ENCODE measurements around the gene AMPD3. TPM values are rescaled to one million over a fixed set of nuclear protein-coding genes. Genes with fewer than 3 reads are reported as not detected.

The AMPD3 gene
- total RNA-seq, 4 donors from 2014 or later, result 3.8 to 7.5 (median 5.1) TPM

DNA sequence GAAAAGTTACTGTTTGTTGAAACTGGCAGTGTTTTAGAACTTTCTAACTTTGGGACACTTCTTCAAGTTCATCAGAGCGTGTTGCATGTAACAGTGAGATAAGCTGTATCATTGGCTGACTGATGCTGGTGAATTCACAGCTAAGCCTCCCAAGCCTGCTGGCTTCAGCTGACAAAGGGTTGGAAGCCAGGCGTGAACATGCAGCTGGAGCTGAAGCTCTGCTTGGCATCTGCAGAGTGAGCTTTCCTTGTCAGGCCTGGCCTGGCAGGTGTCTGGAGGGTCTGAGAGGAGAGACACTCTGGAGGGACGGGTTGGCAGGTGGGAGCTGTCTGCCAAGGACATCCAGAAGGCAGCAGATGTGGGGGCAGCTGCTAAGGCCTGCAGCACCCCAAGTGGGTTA is 1.5 kb downstream of the AMPD3 start:
- H3K9me3 ChIP-seq, result no peaks in the 10 kb centered on the region
- intact Hi-C loops (cut with DNase I), result no loop called here
- peaks cover 0 to 2% (median 0%) of the 10 kb centered on the region in 4 donors for H3K27me3 ChIP-seq
- WGBS, result 58% methylated on average over 3 of the region's 3 CpGs
- TF ChIP-seq, protein P1, sequence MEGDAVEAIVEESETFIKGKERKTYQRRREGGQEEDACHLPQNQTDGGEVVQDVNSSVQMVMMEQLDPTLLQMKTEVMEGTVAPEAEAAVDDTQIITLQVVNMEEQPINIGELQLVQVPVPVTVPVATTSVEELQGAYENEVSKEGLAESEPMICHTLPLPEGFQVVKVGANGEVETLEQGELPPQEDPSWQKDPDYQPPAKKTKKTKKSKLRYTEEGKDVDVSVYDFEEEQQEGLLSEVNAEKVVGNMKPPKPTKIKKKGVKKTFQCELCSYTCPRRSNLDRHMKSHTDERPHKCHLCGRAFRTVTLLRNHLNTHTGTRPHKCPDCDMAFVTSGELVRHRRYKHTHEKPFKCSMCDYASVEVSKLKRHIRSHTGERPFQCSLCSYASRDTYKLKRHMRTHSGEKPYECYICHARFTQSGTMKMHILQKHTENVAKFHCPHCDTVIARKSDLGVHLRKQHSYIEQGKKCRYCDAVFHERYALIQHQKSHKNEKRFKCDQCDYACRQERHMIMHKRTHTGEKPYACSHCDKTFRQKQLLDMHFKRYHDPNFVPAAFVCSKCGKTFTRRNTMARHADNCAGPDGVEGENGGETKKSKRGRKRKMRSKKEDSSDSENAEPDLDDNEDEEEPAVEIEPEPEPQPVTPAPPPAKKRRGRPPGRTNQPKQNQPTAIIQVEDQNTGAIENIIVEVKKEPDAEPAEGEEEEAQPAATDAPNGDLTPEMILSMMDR (IDR thresholded peaks at IDR 0.05), result no peak
- no peak for TF ChIP-seq EP300 (IDR thresholded peaks at IDR 0.05)
- no peak for TF ChIP-seq POLR2AphosphoS5 (IDR thresholded peaks at IDR 0.05)
- TF ChIP-seq POLR2A (IDR thresholded peaks at IDR 0.05; ENCODE audit: low read depth), result no peak
- DNase-seq (ENCODE audit: extremely low spot score), result peak; percentile 26
- H3K36me3 ChIP-seq, result no peaks in the 10 kb centered on the region
- H3K27ac ChIP-seq (replicated peaks in 1 of 4), result peak overlapping the region; percentile 42 to 74 (median 66)
- peak overlapping the region; percentile 34 to 52 (median 36) for H3K4me3 ChIP-seq
- H3K4me1 ChIP-seq, result peaks cover 6 to 35% (median 31%) of the 10 kb centered on the region in 4 donors

DNA sequence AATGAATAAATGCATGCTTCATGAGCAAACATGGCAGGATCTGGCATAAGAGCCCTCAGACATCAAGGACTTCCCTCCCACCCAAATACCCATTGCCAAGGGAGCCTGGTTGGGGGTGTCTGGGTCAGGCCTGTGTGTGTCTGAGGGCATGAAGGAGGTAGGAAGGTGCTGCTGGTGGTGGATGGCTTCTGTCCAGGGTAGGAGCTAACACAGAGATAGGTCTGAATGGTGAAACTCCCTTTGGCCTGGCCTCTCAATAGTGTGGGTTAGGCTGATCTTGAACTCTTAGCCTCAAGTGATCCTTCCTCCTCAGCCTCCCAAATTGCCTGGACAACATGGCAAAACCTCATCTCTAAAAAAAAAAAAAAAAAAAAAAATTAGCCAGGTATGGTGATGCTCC is 2.8 kb downstream of the AMPD3 start:
- H3K27ac ChIP-seq (replicated peaks in 1 of 4), result no peak overlapping the region
- no peaks in the 10 kb centered on the region for H3K9me3 ChIP-seq
- DNase-seq (ENCODE audit: extremely low spot score), result peak; percentile 75
- no peaks in the 10 kb centered on the region for H3K27me3 ChIP-seq
- H3K4me1 ChIP-seq, result peaks cover 6 to 29% (median 27%) of the 10 kb centered on the region in 4 donors
- H3K4me3 ChIP-seq, result no peak overlapping the region
- H3K36me3 ChIP-seq, result peaks cover 0 to 7% (median 3%) of the 10 kb centered on the region in 4 donors
- no peak for TF ChIP-seq EP300 (IDR thresholded peaks at IDR 0.05)
- no peak for TF ChIP-seq POLR2A (IDR thresholded peaks at IDR 0.05; ENCODE audit: low read depth)
- no peak for TF ChIP-seq POLR2AphosphoS5 (IDR thresholded peaks at IDR 0.05)
- TF ChIP-seq, protein P1 (IDR thresholded peaks at IDR 0.05), result no peak
- intact Hi-C loops (cut with DNase I), result no loop called here

DNA sequence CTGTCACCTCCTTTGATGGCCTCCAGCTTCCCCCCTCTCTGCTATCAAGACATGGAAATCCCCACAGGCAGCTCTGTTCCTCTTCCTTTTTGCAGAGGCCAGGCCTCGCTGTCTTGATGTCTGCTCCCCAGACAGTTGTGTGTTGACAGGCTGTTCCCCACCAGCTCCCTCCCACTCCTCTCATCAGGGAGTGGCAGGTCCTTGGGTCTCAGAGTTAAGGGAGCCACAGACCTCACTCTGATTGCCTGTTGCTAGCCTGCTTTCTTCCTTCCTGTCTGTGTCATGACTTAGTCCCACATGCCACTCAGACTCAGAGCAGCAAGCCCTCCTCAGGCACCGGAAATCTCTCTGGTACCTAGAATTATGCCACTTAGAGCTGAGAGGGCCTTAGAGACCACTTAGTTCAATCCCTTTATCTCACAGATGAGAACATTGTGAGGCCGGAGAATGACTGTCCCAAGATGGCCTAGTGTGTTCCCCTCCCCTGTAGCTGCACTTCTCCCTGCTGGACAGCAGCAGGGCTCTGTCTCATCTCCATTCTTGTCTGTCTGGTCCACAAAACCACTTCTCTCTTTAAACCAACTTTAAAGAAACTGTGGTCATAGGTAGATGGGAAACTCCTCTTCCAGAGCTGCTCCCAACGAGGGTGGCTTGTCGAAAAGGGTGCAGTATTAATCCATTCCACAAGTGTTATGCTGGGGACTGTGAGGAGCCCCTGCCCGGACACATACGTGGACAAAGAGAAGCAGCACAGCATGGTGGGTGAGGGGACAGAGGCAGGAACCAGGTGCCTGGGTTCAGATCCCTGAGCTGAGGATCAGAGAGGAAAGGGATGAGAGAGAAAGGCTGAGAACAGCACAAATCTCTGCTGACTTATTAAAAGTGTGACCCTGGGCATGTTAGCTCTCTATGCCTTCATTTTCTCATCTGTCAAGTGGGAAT is 4.2 kb downstream of the AMPD3 start:
- no peak overlapping the region for H3K4me3 ChIP-seq
- H3K36me3 ChIP-seq, result peaks cover 0 to 13% (median 4%) of the 10 kb centered on the region in 4 donors
- peaks cover 6 to 26% (median 22%) of the 10 kb centered on the region in 4 donors for H3K4me1 ChIP-seq
- H3K27me3 ChIP-seq, result no peaks in the 10 kb centered on the region
- intact Hi-C loops (cut with DNase I), result no loop called here
- 81% methylated on average over 7 of the region's 7 CpGs for WGBS
- DNase-seq (ENCODE audit: extremely low spot score), result peak; percentile 86
- H3K27ac ChIP-seq (replicated peaks in 1 of 4), result no peak overlapping the region
- no peaks in the 10 kb centered on the region for H3K9me3 ChIP-seq
- TF ChIP-seq, protein P1 (IDR thresholded peaks at IDR 0.05), result no peak
- no peak for TF ChIP-seq POLR2A (IDR thresholded peaks at IDR 0.05; ENCODE audit: low read depth)
- TF ChIP-seq POLR2AphosphoS5 (IDR thresholded peaks at IDR 0.05), result no peak
- no peak for TF ChIP-seq EP300 (IDR thresholded peaks at IDR 0.05)

DNA sequence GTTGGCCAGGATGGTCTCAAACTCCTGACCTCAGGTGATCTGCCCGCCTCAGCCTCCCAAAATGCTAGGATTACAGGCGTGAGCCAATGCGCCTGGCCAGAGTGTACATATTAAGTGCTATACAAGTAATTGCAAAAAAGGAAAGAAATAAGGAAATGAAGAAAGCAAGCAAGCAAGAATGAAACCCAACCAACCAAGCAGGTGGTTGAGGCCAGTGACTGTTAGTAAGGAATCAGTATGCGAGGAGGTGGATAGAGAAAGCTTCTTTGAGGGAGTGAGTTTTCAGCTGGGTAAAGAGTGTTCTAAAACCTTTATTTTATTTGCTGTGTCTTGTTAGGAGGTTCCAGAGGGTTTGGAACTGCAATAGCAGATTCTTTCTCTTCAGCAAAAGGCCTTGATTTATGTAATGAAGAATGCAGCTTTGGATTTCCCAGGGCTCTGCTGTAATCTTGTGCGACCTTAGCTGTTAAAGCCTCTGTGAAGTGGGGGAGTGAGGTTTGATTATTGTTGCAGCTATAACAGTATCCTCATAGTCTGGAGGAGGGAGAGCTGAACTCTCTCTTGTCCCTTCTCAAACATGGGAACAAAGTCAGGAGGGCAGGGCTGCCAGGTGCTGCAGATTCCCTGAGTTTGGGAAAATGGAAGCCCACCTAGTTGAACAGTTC is 5.7 kb downstream of the AMPD3 start:
- no peak overlapping the region for H3K4me3 ChIP-seq
- DNase-seq (ENCODE audit: extremely low spot score), result no peak
- WGBS, result 95% methylated on average over 5 of the region's 5 CpGs
- TF ChIP-seq, protein P1 (IDR thresholded peaks at IDR 0.05), result no peak
- TF ChIP-seq POLR2A (IDR thresholded peaks at IDR 0.05; ENCODE audit: low read depth), result no peak
- H3K36me3 ChIP-seq, result peaks cover 0 to 14% (median 4%) of the 10 kb centered on the region in 4 donors
- H3K27me3 ChIP-seq, result no peaks in the 10 kb centered on the region
- H3K27ac ChIP-seq (replicated peaks in 1 of 4), result no peak overlapping the region
- H3K4me1 ChIP-seq, result peaks cover 6 to 12% (median 8%) of the 10 kb centered on the region in 4 donors
- intact Hi-C loops (cut with DNase I), result no loop called here
- H3K9me3 ChIP-seq, result no peaks in the 10 kb centered on the region
